Activated naive CD4-positive, alpha-beta T cell treated with anti-CD3 and anti-CD28 coated beads, Interleukin-2, amount 50 U/mL, for 24 hours (primary cell): ENCODE results near the gene PAPSS2.

Experiments used
- H3K27ac Mint-ChIP-seq: one replicate; pipeline ENCODE4 v1.8.0; 2021; ENCODE audit warnings: mild to moderate bottlenecking, mixed read lengths
- H3K27me3 Mint-ChIP-seq: one replicate; pipeline ENCODE4 v1.8.0; 2021; ENCODE audit warnings: mixed read lengths
- H3K36me3 Mint-ChIP-seq: one replicate; pipeline ENCODE4 v1.8.0; 2021; ENCODE audit warnings: mixed read lengths
- H3K4me1 Mint-ChIP-seq: one replicate; pipeline ENCODE4 v1.8.0; 2021; ENCODE audit warnings: mixed read lengths
- H3K4me3 Mint-ChIP-seq: one replicate; pipeline ENCODE4 v1.8.0; 2021; ENCODE audit warnings: mild to moderate bottlenecking, mixed read lengths
- H3K9me3 Mint-ChIP-seq: one replicate; pipeline ENCODE4 v1.8.0; 2021; ENCODE audit warnings: mixed read lengths

The PAPSS2 gene

DNA sequence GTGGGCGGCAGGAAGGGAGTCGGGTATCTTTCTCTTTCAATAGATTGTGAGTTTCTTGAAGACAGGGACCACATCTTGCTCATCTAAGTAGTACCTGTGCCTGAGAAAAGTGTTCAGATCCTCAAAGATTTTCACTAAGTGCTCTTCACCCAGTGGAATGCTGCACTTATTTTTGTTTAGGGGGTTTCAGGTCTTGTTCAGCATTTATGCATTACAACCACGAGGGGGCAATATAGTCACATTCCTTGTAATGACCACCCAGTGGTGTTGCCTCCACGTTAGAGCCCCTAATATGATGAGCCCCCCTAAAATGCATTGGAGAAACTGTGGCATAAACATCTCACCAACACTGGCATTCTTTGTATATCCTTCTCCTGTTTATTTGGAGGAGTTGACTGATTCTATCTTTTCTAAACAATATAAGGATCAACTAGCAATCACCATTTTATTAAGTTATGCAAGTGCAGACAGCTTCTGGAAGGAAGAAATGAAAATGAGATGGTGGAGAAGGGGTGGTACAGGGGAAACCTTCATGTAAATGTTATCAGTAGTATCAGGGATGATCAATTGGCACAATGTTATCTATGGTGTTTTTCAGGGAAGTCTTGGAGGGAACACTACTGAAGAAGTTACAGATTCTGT is 3.1 kb upstream of the PAPSS2 start:
- Mint-ChIP-seq H3K4me1 (peaks cover 22% of the 10 kb centered on the region), H3K27ac (no peak overlapping the region), H3K36me3 (no peaks in the 10 kb centered on the region), H3K27me3 (peaks cover 24% of the 10 kb centered on the region), H3K9me3 (no peaks in the 10 kb centered on the region), H3K4me3 (no peak overlapping the region)

DNA sequence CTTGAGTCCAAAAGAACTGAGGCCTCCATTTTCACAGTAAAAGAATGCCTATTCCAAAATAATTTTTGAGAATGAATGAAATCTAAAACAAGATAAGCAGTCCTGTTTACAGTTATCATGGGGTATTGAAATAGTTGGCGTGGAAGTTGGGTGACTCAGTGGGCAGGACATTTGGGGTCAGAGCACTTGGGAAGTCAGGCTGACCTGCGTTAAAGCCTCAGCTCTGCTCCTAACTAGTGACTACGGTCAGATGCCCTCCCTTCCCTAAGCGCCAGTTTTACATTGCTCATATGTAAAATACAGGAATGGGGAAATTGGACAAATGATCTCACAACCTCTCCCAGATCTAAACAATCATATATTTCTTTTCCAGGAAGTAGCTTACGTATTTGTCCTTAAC is 2.3 kb upstream of the PAPSS2 start:
- no peak overlapping the region for H3K27ac Mint-ChIP-seq
- peaks cover 26% of the 10 kb centered on the region for H3K27me3 Mint-ChIP-seq
- no peak overlapping the region for H3K4me3 Mint-ChIP-seq
- H3K36me3 Mint-ChIP-seq, result no peaks in the 10 kb centered on the region
- H3K4me1 Mint-ChIP-seq, result peaks cover 22% of the 10 kb centered on the region
- H3K9me3 Mint-ChIP-seq, result no peaks in the 10 kb centered on the region

DNA sequence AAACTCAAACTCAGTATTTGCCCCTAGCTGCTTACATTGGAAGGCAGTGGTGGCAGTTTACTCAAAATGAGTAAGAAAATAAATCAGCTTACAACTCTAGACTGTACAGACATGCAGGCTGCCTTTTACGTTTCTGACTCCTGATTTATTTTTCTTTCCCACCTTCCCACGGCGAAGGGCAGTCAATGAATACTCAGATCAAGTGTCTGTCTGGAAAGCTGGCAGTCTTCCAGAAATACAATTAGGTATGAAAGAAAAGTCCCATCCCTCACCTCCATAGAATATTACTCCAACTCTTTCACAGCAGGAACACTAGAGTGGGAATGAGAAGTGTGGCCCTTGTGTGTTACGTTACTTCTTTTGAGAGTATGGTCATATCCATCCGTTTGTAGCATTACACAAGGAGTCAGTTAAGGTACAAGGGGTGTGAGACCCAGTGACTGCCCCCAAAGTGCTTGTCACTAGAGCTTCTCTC is 1.3 kb upstream of the PAPSS2 start:
- no peak overlapping the region for H3K4me3 Mint-ChIP-seq

DNA sequence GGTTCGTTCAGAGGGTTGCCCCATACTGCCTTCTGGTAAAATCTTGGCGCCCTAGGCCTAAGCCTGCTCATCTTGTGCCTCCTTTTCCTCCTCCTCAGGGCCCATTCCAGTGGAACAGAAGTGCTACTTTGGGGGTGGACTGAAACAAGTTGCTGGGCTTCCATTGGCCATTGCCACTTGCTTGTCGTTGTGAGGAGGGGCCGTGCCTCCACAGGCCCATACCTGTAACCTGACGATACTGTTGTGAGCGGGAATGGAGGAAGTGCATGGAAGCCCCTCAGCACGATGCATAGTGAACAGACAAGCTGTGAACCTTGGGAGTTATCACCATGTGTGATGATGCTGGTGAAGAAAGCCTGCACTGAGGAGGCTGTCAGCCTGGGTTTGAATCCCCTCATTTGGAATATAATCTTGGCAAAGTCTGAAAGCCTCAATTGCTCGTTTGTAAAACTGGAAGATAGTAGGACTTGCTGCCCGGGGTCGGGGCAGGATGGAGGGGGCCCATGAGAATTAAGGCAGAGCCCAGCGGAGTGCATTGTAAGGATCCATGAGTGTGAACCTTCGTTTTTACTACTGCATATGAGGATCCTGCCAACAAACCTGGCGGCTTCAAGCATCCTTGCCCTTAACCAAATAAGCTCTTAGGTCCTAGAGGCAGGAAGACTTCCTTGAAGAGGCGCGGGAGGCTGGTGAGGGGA is 671 bp upstream of the PAPSS2 start:
- peaks cover 22% of the 10 kb centered on the region for H3K4me1 Mint-ChIP-seq
- H3K27me3 Mint-ChIP-seq, result peaks cover 34% of the 10 kb centered on the region
- H3K27ac Mint-ChIP-seq, result peak overlapping the region; percentile 46
- no peaks in the 10 kb centered on the region for H3K9me3 Mint-ChIP-seq
- peak overlapping the region; percentile 80 for H3K4me3 Mint-ChIP-seq
- H3K36me3 Mint-ChIP-seq, result no peaks in the 10 kb centered on the region

More for the DNA sequence above, 1.3 kb upstream of the PAPSS2 start:
- no peaks in the 10 kb centered on the region for H3K9me3 Mint-ChIP-seq
- peaks cover 30% of the 10 kb centered on the region for H3K27me3 Mint-ChIP-seq
- H3K36me3 Mint-ChIP-seq, result no peaks in the 10 kb centered on the region
- H3K27ac Mint-ChIP-seq, result no peak overlapping the region
- peaks cover 22% of the 10 kb centered on the region for H3K4me1 Mint-ChIP-seq

DNA sequence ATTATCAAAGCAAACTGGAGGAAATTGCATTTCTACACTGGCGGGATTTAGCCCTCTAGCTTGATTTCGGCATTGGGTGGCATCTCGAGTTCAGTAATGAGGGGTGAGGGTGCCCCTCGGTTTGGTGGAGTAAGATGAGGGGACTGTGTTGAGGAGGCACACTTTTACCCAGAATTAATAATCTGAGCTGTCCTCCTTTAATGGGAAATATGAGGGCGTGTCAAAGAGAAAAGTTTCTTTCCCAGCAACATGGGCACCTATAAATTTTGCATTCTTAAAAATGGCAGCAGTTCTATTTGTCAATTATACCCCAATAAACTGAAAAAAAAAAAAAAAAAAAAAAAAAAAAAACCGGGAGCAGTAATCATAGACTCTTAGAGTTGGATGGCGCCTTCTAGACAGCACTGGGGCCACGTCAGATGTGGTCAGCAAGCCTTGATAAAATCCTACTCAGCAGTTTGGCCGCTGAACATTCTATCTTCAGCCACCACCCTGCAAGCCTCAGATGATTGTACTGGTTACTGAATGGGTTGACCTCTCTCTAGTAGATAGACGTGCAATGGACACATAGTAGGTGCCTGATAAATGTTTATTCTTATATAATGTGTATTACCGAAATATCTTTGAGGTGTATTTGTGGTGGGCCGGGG is 931 bp downstream of the PAPSS2 start:
- H3K36me3 Mint-ChIP-seq, result no peaks in the 10 kb centered on the region
- H3K27ac Mint-ChIP-seq, result no peak overlapping the region
- peaks cover 22% of the 10 kb centered on the region for H3K4me1 Mint-ChIP-seq
- H3K27me3 Mint-ChIP-seq, result peaks cover 34% of the 10 kb centered on the region
- H3K4me3 Mint-ChIP-seq, result peak overlapping the region; percentile 82
- no peaks in the 10 kb centered on the region for H3K9me3 Mint-ChIP-seq

DNA sequence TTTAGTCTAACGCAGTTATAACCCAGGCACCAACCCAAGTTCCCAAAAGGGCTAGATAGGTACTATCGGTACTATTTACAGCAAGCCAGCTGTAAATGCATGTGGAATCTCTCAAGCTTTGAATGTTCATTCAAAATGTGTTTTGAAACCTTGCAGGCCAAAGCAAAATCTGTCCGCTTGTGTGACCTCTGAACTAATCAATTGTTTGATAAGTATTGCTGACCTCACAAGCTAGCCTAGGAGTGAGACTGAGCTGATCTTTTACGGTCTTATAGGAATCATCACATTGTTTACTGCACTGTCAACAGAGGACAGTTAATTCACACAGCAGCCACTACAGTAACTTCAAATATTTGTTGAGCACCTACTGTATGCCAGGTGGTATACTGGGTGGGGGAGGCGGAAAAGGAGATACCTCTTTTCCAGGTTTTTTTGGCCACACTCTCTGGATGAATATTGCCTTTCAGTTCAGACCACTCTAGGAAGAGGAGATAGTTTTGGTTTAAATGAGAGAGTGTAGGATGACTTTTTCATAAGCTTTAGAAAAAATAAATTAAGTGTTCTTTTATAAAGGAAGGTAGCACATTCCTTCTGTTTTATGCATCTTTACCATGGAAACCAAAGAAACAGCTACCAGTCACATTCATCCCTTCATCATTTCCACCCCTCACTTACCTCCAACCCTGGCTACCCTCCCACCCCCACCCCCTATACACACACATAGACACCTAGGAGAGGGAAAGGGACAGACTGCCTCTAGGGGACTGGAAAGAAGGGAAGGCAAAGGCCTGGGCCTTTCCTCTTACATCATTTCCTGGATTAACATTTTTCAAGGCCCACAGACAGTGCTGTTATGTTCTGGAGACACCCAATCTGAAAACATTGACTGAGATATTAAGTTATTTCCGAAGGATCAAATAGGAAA is 2.4 kb downstream of the PAPSS2 start:
- Mint-ChIP-seq H3K36me3 (no peaks in the 10 kb centered on the region), H3K27me3 (peaks cover 36% of the 10 kb centered on the region), H3K9me3 (no peaks in the 10 kb centered on the region), H3K4me3 (no peak overlapping the region), H3K27ac (no peak overlapping the region), H3K4me1 (peaks cover 15% of the 10 kb centered on the region)

DNA sequence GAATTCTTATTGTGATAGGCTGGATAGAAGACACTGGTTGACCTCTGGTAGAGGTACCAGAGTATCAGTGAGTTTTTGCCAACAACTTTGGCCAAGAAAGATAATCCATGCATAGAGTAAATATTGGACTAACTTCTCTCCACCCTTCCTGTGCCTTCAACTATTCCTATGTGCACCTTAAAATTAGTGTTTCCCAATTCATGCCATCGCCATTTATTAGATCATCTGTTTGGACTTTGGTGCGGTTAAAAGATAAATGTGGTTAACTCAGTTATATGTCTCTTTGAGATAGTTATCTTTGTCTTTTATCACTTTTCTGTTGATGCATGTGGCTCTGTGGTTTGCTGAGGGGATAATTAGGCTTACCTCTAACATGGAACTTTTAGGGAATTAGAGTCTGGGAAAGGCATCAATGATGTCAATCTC is 4.6 kb downstream of the PAPSS2 start:
- H3K4me1 Mint-ChIP-seq, result peaks cover 11% of the 10 kb centered on the region
- peaks cover 35% of the 10 kb centered on the region for H3K27me3 Mint-ChIP-seq
- no peaks in the 10 kb centered on the region for H3K9me3 Mint-ChIP-seq
- H3K36me3 Mint-ChIP-seq, result no peaks in the 10 kb centered on the region
- no peak overlapping the region for H3K4me3 Mint-ChIP-seq
- no peak overlapping the region for H3K27ac Mint-ChIP-seq

DNA sequence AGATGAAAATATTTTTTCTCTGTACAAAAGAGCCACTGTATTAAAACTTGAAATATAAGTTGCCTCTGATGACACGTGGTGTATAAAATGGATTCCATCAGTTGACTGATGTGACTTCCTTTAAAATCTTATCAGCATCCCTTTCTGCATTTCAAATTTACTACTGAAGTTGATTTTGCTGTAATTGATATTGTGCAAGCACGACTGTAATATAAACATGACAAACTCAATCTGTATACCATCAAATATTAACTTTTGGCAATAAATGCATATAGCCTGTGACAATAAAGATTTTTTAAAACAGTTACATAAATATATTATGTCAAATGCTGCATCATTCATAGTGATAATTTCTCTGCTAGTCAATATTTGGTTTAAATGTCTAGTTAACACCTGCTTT is 7.8 kb downstream of the PAPSS2 start:
- Mint-ChIP-seq H3K4me3 (no peak overlapping the region), H3K36me3 (no peaks in the 10 kb centered on the region), H3K4me1 (no peaks in the 10 kb centered on the region), H3K27ac (no peak overlapping the region), H3K9me3 (no peaks in the 10 kb centered on the region), H3K27me3 (peaks cover 15% of the 10 kb centered on the region)

DNA sequence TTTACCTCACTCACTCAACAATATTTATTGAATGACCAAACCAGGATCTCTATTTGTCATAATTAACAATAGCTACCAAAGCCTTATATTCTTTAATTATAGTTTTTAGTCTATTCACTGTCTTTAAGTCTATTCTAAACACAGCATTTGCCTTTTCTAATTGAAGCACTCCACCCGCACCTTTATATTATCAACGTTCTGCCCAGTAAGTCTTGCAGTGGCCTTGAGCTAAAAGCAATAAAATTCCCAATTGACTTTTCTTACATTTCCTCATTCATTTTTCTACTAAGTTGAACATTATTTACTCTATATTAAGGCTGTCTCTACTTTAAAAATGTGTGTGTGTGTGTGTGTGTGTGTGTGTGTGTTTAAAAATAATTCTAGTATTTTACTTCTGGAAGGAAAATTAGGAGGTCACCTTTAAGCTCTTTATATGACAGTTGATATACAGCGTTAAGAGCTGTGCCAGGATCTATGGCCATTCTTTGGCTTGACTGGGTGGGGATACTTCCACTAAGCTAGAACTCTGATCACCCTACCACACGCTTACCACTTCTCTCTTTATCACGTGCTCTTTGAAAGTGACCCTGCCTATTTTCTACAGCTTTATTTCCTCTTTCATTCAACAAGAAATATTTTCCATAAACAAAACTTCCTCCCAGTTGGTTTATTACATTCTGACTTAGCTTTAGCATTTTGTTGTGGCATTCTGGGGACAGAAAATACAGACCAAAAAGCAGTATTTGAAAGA is 8.8 kb downstream of the PAPSS2 start:
- H3K4me3 Mint-ChIP-seq, result no peak overlapping the region
- H3K4me1 Mint-ChIP-seq, result no peaks in the 10 kb centered on the region
- no peaks in the 10 kb centered on the region for H3K9me3 Mint-ChIP-seq
- no peaks in the 10 kb centered on the region for H3K36me3 Mint-ChIP-seq
- no peak overlapping the region for H3K27ac Mint-ChIP-seq
- H3K27me3 Mint-ChIP-seq, result peaks cover 12% of the 10 kb centered on the region

DNA sequence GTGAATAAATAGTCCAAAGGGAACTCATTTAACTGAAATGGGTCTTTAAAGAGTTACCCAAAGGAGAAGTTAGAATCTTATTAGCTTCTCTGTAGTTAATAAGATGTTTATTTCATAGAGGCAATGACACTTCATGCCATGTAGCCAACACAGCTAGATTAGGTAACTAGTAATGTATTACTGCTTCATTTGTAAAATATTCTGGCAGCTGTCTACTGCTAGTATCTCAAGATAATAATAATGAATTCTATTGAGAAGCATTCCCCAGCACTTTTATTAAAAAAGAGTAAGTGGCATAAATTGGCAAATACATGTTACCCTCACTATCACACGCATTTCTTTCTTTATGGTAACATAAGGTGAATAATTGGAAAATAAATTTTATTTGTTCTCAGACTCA is 10.1 kb downstream of the PAPSS2 start:
- Mint-ChIP-seq H3K9me3 (no peaks in the 10 kb centered on the region), H3K36me3 (no peaks in the 10 kb centered on the region), H3K27ac (no peak overlapping the region), H3K4me3 (no peak overlapping the region), H3K4me1 (no peaks in the 10 kb centered on the region), H3K27me3 (peaks cover 7% of the 10 kb centered on the region)

DNA sequence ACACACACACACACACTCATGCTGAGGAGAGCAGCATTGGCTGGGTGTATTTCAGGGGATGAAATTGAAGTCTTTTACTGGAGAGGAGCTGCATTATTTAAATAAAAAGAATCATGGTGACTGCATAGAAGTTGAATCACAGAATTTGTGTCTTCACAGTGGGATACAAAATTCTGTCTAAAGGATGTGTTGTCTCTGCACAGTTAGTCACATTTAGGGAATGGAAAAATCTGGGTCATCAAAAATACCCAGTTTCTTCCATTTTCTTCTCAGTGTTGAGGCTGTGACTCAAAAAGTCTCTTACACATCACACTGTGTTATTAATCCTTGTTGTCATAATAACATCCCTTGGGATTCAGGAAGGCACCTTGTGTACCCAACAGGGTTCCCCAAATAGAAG is 10.9 kb downstream of the PAPSS2 start:
- no peak overlapping the region for H3K27ac Mint-ChIP-seq
- H3K36me3 Mint-ChIP-seq, result no peaks in the 10 kb centered on the region
- H3K4me3 Mint-ChIP-seq, result no peak overlapping the region
- H3K4me1 Mint-ChIP-seq, result no peaks in the 10 kb centered on the region
- no peaks in the 10 kb centered on the region for H3K9me3 Mint-ChIP-seq
- H3K27me3 Mint-ChIP-seq, result peaks cover 7% of the 10 kb centered on the region

DNA sequence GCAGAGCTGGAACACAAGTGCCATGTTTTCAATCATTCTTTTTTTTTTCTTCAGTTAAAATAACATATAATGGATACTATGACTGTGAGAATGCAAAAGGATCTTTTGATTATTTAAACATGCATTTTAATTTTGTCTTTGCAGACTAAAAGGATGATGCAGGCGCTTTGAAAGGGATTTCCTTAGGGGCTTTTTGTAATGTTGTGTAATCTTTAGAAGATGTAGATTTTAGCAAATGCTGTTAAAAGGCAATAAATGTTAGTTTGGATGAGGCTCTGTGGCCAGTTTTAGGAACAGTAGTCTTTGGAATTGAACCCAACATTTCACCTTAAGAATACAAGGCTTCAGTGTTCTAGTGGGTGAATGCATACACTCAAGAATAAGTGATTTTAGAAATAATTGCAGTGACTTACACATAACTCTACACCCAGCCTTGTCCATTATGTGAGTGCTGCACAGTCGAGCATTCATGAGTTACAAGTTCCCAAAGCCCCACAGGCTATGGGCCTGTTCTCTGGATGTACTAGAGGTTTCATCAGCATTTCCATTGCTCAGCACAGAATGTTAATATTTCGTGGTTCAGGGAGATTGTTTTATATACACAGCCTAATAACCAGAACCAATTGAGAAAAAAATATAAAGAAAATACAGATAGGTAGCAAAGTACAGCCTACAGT is 11.6 kb downstream of the PAPSS2 start:
- no peaks in the 10 kb centered on the region for H3K9me3 Mint-ChIP-seq
- no peaks in the 10 kb centered on the region for H3K4me1 Mint-ChIP-seq

DNA sequence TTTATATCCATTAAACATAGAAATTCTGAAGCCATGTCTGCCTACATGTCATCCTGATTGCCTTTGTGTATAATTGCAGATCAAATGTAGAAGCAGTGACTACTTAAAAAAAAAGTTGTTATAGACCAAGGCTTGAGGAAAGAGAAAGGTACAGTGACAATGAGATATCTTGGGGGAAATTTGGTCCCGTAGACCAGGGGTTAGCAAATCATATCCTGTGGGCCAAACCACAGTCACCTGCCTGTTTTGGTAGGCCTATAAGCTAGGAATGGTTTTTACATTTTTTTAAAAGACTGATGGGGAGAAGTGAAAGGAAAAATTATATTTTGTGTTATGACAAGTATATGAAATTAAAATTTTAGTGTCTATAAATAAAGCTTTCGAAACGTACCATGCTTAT is 12.9 kb downstream of the PAPSS2 start:
- no peak overlapping the region for H3K27ac Mint-ChIP-seq
- H3K27me3 Mint-ChIP-seq, result peaks cover 3% of the 10 kb centered on the region
- H3K36me3 Mint-ChIP-seq, result no peaks in the 10 kb centered on the region
- H3K4me3 Mint-ChIP-seq, result no peak overlapping the region
- H3K9me3 Mint-ChIP-seq, result no peaks in the 10 kb centered on the region
- no peaks in the 10 kb centered on the region for H3K4me1 Mint-ChIP-seq

More for the DNA sequence above, 11.6 kb downstream of the PAPSS2 start:
- H3K27me3 Mint-ChIP-seq, result peaks cover 6% of the 10 kb centered on the region
- H3K27ac Mint-ChIP-seq, result no peak overlapping the region
- H3K4me3 Mint-ChIP-seq, result no peak overlapping the region
- H3K36me3 Mint-ChIP-seq, result no peaks in the 10 kb centered on the region

DNA sequence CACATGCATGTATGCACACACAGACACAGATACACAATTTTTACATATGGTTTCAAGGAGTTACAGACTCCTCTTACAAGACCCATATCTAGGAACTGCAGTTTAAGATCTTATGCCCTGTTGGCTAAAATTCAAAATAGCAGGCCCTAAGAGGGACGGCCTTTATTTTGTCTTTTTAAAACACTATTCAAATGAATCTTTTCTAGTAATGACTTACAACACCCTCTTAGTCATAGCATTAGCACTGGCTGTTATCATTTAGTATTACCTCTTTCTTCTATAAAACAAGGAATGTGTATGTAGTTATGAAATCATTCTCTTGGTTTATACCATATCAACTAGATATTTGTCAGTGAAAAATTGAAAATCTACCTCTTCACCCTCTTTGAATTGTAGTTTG is 15.3 kb downstream of the PAPSS2 start:
- Mint-ChIP-seq H3K9me3 (no peaks in the 10 kb centered on the region), H3K4me1 (no peaks in the 10 kb centered on the region), H3K36me3 (no peaks in the 10 kb centered on the region), H3K27me3 (peaks cover 4% of the 10 kb centered on the region), H3K27ac (no peak overlapping the region), H3K4me3 (no peak overlapping the region)
